Fibroblast of mammary gland (primary cell): ENCODE measurements around the gene MEIOC.
"Not testable (repeated sequence)": the region's sequence is repeated elsewhere in the genome, so short reads cannot be mapped to it uniquely, and the experiment has no call there.

Source experiments
- DNase-seq: peaks from one replicate; pipeline ENCODE4 v3.0.0-alpha.2; 2010; ENCODE audit warnings: low read depth
- H3K4me3 ChIP-seq: 2 replicates; pipeline ENCODE4 v1.5.1; 2011; ENCODE audit warnings: low read depth, mild to moderate bottlenecking, low read length, moderate library complexity; ENCODE audit not compliant: control insufficient read depth
- CTCF ChIP-seq: conservative IDR thresholded peaks from 2 replicates; pipeline ENCODE4 v1.5.1; 2011; ENCODE audit warnings: low read depth, low read length, inconsistent platforms; ENCODE audit not compliant: control insufficient read depth, insufficient read depth

MEIOC gene

DNA sequence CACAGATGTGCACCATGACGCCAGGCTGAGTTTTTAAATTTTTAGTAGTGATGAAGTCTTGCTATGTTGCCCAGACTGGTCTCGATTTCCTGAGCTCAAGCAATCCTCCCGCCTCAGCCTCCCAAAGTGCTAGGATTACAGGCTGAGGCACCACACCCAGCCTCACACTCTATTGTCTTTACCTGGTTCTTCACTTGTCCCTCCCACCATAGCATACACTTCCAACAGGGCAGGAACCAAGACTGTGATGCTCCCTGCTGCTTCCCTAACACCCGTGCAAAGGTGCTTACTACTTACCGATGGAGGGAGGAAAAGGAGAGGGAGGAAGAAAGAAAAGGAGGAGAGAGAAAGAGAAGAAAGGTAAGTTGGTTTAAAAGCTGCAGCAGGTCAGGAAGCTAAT lies 41.4 kb upstream of the MEIOC start:
- no peak overlapping the region for H3K4me3 ChIP-seq
- no peak for TF ChIP-seq CTCF
- no peak for DNase-seq

- H3K4me3 ChIP-seq, DNase-seq: not testable (repeated sequence)
Observed at GRCh38 chr17:44618652-44619051, 37.6 kb upstream of the MEIOC start.

DNA sequence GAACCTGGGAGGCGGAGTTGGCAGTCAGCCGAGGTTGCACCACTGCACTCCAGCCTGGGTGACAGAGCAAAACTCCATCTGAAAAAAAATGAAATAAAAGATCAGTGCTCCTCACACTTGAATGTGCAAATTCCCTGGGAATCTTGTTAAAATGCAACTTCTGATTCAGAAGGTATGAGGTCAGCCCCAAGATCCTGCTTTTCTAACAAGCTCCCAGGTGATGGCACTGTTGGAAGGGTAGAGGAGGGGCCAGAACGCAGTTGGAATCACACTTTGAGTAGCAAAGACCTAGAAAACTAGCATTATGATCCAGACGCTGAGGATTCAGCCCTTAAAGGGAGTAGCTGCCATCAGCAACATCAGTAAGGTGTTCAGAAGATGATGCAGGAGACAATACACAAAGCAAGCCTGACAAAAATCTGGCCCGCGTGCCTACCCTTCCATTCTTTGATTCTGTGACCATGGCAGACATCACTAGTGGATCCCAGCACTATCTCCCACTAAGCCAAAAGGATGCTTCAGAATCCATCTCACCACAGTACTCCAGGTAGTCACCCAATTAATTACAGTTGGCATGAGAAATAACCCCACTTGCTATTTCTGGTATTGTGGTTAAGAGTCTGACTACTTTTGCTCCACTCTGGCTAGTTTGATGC lies 33.1 kb upstream of the MEIOC start:
- TF ChIP-seq CTCF, result no peak
- DNase-seq, result no peak
- no peak overlapping the region for H3K4me3 ChIP-seq

DNA sequence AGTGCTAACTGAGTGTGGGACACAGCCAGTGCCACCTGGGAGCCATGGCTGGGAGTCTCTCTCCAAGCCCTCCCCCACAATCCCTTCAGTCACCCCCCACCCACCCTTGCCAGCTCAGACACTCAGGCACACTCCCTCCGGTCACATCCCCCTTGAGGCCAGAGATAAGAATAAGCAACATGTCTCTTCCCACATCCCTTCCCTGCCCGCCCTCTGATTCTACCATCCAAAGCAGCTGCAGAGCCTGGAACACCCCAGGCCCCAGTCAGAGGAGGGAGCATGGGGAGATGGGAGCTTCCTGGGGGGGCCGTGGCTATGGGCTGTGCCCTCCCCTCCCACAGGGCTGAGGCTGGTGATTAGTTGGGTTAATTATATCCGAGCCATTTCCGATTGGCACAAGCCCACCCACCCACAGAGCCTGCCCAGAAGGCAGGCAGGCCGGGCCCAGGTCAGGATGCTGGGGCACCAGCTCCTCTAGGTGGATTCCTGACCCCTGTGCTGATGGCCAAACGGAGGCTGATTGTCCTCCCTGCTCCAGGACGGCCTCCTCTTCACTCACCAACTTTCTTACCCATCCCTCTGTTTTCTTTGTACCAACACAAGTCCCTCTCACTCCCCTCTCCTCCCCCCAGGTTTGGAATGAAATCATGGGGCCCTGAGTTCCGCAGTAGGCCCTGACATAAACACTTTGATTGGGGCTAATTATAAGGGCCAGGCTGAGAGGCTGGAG lies 28.6 kb upstream of the MEIOC start:
- no peak overlapping the region for H3K4me3 ChIP-seq

DNA sequence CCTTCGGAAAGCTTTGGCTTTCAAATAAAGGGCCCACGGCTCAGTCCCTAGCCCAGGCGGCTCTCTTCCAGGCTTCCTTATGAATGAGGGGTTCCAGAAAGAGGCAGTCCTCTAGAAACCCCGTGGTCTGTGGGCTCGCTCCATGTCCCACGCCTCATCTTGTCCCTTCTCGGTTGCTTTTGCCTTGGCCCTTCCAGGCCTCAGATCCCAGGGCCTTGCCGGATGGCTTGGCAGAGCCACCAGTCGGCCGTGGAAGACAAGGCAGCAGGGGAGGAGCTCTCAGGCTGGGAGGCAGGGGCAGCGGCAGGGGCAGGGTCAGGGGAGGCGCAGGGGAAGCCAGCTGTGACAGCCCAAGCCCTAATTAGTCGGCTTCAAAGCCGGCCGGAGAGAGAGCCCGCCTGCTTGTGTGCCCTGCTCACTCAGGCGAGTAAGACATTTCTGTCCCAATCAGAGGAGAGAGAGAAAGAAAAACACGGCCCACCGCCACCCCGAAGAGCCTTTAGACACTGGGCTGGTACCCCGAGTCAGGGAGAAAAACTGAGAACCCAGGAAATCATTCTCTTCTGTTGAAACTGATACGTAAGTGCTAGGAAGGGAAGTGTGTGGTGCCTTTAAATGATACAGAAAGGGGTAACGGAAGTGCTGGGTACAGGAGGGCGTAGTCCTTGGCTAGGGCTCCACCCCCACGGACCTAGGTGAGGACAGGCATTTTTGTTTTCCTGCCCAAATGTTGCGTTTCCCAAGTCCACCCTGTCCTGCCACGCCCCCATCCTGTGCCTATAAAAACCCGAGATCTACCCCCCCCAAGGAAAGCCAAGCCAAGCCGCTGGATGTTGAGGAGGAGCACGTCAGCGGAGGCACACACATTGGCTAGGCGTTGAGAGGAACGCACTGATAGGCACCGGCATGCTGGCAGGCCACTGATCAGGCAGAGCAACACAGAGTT lies 27.8 kb upstream of the MEIOC start:
- H3K4me3 ChIP-seq, result no peak overlapping the region
- TF ChIP-seq CTCF, result no peak
- no peak for DNase-seq

More for the DNA sequence above, 28.6 kb upstream of the MEIOC start:
- no peak for DNase-seq
- TF ChIP-seq CTCF, result no peak

DNA sequence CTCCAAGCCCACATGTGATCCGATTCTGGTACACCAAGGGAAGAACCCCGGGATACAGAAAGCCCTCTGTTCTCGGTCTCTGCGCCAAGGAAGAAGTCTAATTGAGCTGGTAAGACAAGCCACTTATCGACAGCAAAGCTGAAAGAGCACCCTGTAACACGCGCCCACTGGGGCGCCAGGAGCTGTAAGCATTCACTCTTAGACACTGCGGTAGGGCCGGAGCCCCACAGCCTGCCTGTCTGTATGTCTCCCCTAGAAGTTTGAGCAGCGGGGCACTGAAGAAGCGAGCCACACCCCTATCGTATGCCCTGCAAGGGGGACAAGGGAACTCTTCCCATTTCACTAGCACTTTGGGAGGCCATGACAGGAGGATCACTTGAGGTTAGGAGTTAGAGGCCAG lies 27.0 kb upstream of the MEIOC start:
- DNase-seq, result no peak
- TF ChIP-seq CTCF, result no peak
- H3K4me3 ChIP-seq, result no peak overlapping the region

DNA sequence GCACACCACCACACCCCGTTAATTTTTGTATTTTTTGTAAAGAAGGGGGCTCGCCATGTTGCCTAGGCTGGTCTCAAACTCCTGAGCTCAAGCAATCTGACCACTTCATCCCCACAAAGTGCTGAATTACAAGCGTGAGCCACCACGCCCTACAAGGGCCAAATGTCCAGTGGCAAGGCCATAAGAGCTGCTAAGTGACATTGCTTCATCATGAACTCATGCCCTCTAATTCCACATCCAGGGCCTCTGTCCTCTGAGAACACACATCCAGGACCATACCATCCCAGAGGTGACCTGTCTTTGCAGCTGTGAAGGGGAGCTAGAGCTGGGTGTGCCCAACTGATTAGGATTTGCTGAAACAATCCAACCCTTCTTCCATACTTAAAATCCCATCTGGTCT lies 25.6 kb upstream of the MEIOC start:
- no peak for DNase-seq
- no peak for TF ChIP-seq CTCF
- H3K4me3 ChIP-seq, result no peak overlapping the region
